ENCODE measurements around the gene PDHA2.
"Not testable (repeated sequence)": the region's sequence is repeated elsewhere in the genome, so short reads cannot be mapped to it uniquely, and the experiment has no call there.

Gene PDHA2

DNA sequence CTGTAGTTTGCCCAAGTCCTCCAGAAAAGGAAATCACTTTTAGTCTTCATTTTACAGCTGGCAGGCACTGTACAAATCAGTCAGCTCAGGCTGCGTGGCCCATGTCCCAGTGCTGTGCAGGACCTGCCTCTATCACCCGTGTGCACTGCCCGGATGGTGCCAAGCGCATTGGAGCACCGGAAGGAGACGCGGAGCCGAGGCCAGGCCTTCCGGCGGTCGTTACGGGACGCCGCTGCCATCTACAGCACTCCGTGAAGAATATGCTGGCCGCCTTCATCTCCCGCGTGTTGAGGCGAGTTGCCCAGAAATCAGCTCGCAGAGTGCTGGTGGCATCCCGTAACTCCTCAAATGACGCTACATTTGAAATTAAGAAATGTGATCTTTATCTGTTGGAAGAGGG, at the start of gene PDHA2:
Gene PDHA2 (plus strand): TSS at position 203 of the 400 bp plus-strand sequence. CDS start 58 bp downstream, at position 261.
- DNase-seq: no peak

DNA sequence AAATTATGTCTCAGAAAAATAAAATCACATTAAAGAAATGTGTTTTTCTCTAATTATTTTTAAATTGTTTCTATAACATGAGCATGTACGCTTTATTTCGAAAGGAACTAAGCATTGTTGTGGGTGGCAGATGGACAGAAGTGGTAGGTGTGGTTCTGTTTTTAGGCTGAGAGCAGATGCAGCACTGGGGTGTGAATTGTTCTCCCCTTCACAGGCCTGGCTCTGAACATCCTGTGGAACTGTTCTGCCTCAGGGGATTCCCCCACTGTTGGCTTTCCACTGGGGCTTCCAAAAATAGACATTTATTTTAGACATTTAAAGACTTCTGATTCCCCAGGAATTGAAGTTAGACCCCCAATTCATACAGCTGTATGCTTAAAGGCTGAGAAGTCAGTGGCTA, 41.9 kb upstream of the PDHA2 start:
- DNase-seq: no peak

DNA sequence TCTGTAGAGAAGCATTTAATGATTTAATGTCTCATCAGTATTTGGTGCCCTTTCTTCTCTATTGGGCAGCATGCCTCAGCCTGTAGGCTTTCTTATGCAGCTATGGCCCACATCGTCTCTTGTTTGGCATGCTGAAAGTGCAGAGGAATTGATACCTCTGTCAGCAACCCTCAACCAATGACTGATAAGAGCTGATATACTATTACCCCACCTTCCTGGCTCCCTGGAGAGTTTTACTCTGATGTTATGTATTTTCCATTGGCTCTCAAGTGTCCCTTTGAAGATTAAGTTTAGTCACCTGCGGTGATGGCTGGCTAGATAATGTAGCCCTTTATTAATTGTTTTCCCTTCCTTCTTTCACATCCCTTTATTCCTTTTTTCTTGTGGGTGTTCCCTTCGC, 41.2 kb upstream of the PDHA2 start:
- DNase-seq: no peak

DNA sequence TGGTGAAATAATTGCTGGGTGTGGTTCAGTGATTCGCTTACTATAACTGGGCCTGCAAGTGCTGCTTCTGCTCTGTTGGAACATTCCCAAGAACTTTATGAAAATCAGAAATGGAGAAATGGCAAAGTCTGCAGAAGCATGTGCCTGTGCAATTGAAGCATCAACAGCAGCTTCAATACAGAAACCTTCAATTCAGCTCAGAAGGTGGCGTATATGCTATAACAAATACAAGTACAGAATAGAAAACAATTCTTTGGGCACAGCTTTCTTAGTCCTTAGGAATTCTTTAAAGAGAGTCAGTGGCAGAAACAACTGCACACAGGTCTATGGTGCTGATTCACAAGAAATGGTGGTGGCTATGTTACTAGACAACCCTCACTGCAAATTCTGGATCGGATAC, 18.0 kb upstream of the PDHA2 start:
- DNase-seq: no peak

DNA sequence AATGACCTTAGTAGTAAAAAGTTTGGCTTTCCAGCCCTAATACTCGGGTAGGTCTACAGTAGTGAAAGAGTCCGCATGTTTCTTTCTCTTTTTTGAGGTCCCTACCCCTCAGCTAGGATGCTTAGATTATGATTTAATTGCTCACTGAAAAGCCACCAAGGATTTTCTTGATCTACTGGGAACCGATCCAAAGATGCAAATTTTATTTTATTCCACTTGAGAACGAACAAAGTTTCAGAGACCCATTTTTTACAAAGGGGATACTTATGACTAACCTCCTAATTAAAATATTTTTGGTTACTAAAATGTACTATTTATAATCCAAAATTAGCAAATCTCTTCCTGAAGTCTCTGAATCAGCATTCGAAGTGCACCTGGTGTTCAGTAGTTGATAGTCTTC, 14.3 kb upstream of the PDHA2 start:
- DNase-seq: no peak

DNA sequence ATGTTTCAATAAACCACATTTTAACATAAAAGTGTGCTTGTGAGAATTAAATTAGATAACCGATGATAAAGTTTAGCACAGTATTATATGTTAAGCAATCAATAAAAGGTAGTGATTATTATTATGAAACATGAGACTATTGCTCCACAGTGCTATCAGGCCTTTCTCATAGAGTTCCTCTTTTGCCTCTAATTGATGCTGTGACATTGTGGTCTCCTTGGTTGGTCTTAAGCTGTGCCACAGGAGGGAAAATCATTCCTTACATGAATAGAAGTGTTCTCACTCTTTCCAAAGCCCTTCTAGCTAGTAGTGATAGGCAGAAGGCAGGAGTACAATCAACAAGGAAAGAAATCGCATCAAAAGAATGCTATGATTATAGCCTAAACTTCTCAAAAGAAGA, 9.2 kb upstream of the PDHA2 start:
- DNase-seq: no peak

DNA sequence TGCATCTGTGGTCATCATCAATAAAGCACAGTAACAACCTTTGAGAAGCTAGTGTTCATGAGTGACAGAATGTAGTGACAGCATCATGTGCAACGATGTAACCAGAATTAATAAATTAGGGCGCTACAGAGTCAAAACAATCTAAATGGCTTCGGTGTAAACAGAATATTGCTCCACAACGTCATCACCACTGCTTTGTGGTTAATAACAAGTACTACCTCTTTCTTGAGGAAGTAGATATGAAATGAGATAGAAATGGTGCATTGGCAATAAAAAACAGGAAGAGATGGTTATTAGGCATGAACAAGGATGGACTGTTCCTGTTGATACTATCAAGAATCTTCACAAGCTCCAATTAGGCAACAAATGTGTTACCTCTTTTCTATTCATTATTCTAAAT, 8.7 kb upstream of the PDHA2 start:
- DNase-seq: no peak

DNA sequence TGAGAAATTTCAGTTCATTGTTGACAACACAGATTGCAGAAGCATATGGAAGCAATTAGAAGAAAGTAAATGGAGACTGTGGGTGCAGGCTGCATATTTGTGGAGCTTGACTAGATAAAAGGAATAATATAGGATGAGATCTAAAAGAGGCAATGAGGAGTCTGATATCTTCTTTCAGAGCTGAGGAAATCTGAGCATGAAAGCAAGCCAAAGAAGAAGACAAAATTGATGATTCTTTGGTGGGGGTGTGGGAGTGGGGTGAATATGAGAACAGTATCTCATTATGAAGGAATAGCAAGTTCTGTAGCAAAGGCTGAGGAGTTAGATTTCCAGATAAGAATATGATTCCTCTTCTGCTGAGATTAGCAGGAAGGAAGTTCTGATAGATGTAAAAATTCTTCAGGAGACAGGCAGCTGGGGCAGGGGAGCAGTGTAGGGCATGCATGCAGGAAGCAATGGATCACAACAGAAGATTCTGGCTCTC, 6.1 kb upstream of the PDHA2 start:
- no peak for DNase-seq

DNA sequence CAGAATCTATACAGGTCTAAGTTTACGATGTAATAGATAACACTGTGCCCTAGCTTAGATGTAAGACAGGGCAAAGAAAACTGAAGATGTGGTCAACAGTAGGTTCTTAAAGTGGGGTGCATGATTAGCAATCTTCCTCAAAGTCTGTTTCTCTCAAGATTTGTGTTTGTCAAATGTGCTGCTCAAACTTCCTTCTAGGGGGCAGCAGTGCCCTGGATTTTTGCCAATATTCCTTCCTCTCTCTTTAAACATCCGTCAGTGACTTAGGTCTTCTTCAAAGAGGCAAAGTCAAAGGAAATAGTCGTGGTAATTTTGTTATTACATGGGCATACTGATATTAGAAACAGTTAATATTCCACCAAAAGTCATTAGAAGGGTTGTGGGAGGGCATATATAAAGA, 4.2 kb upstream of the PDHA2 start:
- no peak for DNase-seq

DNA sequence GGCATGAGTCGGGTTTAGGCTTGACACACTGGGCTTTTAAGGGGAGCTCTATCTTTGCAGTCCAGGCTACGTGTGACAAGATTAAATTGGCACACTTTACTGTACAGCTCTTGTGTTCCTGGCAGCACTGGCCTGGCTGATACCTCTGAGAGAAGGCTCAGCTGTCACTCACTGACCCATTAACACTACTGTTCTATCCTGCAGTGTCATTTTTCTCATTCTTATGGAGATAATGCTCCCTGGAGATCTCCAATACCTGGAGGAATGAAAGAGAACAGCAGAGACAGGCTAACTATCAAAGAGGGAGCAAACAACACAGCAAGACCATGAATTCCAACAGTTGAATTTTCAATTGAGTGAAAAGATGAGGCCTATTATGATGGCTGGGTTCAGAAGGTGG, 1.7 kb upstream of the PDHA2 start:
- DNase-seq: no peak

DNA sequence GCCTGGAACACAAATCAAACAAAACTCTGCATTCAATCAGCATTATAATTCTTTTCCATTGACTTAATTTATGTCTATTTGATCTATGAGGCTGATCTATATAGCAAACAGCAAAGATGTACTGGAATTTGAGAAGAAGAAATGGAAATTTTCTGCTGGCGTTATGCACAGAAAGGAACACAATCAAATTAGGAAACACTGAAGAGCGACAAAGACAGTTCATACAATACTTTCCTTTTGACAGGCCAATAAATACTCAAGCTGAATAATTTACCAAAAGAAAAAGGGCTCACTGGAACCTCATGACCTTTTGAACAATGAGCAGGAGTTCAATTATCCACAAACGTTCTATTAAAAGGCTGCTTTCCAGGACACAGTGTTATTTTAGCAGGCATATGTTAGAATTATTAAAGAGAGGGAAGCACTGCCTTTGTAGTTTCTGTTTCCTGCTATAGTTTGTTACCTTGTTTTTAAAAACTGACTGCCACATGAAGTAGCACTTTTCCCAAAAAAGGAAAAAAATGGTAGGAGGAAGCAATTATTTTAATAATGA, 8.1 kb downstream of the PDHA2 start:
- no peak for DNase-seq

DNA sequence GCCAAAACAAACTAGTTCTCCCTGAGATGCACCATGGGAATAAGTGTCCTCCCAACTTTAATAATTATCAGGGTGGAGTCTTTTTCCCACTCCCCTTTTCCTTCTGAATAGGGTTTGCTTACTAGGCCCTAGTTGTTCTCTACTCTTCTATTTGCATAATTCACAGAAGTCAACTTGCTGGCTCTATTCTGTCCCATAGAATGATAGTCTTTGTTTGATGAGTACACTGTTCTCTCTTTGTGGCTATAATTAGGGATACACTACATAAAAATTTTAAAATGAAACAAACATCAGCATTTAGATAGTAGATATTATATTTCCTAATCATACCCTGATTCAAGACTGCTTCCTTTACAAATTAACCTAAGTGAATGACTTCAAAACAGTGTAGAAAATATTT, 10.3 kb downstream of the PDHA2 start:
- no peak for DNase-seq

DNA sequence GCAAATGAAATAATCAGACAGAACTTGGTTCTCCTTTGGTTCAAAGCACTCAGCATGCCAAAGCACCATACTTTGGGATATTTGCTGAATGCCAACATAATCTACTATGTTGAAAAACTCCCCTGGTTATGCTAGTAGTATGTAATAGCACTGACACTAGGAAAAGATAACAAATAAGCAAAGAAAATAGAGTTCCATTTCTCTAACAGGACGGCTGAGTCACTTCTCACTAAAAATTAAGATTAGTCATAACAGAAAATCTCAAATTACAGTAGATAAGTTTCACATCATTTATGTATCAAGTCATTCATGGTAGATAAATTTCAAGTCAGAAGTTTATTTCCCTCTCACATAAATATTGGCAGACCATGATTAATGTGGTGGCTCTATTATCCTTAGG, 17.9 kb downstream of the PDHA2 start:
- no peak for DNase-seq

DNA sequence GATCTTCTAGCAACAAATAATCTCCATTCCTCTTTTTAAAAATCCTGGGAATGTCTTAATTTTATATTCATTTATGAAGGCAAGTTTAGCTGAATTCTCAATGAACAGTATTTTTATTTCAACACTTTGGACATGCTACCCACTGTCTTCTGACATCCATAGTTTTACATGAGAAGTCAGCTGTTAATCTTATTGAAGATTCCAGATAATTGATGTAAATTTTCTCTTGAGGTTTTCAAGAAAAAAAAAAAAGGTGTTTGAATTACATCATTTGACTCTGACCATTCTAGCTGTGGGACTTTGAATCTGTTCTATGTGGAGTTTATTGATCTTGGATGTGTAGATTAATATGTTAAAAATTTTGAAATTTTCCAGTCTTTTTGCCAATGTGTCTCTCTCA, 28.0 kb downstream of the PDHA2 start:
- no peak for DNase-seq

DNA sequence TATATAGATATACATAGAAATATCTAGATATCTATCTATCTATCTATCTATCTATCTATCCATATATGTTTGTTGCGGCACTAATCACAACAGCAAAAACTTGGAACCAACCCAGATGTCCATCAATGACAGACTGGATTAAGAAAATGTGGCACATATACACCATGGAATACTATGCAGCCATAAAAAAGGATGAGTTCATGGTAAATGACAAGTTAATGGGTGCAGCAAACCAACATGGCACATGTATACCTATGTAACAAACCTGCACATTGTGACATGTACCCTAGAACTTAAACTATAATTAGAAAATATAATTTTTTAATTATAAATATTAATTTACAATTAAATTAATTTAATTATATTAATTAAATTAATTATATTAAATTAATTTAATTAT, 29.5 kb downstream of the PDHA2 start:
- DNase-seq: not testable (repeated sequence)

DNA sequence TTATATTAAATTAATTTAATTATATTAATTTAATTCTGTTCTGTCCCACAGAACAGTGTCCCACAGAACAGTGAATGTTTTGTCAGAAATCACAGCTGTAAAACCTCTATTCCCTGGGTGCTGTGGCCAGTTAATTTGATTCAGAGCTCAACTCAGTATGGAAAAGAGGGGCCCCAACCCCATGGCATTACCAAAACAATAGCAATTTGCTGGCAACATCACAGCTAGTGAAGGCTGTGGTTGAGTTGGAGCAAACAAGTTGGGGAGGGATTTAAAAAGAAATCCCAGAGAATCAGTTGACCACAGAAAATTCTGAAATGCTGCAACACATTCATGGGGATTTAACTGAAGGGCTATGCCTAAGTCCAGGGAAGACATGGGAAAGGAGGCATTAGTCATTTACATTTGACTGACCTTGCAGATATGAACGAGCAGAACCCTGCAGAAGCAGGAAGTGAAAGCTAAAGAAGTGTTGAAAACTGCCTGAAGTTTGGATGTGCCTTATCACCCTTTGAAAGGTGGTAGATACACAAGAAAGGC, 30.1 kb downstream of the PDHA2 start:
- DNase-seq: no peak

DNA sequence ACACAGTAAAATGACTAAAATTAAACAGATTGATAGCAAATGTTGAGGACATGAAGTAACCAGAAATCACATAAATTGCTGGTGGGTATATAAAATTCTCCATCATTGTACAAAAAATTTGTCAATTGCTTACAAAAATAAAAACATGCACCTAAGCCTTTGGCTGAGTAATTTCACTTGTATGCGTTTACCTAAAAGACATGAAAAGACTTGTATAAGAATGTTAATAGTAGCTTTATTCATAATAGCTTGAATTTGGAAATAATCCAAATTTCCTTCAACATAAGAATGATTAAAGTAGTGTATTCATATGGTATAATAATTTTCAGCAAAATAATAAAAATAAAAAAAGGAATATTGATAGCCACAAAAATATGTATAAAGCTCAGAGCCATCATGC, 37.7 kb downstream of the PDHA2 start:
- DNase-seq: no peak

DNA sequence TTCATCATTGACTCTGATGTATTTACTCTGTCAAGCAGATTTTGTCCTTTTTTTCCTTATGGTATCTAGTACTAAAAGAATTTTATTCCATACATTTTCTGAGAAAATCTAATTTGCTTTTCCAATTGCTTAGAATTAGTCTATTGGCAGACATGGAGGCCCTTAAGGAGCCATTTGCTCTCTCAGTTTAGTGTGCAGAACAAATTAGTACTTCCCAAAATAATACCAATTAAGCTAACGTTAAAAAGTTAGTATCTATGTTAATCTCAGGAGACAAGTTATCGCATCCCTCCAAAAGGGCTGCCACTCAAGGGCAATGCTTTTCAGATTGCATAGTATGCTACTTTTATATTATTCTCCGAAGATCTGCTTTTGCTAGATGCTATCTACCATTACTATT, 47.7 kb downstream of the PDHA2 start:
- no peak for DNase-seq

DNA sequence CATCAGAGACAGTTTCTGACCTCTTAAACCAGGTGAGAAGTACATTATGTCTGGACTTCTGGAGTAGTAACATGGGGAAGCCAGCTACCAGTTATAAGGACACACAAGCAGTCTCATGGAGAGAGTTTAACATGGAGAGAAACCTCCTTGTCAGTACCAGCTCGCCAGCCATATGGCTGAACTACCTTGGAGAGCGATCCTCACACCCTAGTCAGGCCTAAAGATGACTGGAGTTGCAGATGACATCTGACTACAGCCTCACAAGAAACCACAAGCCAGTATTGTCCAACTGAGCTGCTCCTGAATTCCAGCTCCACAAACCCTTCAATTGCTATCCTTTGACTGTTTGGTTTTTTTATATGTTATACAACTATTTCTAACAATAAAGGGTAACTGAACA, 49.8 kb downstream of the PDHA2 start:
- DNase-seq: no peak

Data from SHP77 (cell line).